ENCODE data around the gene TBCK.
A peak's percentile ranks its signal among the peaks of the same experiment; 100 is the strongest.

Gene TBCK

DNA sequence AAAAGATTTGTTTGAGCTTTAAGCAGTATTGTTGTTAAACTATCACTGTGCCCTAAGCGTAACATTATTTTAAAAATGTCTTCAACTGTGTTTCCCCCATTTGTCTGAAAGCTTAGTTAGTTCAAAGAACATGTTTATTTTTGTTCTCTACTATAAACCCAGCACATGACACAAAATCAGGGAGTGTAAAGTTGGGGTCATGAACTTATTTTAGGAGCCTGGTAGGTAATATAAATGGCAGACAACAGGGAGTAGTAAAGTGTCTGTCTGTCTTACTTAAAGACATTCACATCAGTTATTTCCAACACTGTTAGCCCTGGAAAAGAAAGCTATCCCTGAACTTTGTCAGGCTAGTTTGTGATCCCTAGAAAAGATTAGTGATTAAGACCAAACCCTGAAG lies 4.2 kb upstream of the TBCK start:
- no peak for DNase-seq

DNA sequence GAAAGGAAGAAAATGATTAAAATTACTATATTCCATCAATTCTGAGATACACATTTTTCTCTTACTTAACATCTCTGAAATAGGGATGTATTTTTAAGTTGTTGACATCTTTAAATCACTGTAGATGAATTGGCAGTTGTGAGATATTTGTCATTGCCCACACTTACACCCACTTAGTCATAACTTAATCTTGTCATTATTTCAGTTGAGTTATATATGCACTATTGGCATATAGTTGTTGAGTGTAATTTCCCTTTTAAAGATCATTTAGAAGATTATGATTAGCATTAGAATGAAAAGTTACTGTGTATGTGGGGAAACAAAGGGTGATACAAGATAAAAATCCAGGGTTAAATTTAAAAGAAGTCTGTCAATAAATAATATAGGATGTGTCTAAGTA lies 2.5 kb upstream of the TBCK start:
- DNase-seq = no peak

DNA sequence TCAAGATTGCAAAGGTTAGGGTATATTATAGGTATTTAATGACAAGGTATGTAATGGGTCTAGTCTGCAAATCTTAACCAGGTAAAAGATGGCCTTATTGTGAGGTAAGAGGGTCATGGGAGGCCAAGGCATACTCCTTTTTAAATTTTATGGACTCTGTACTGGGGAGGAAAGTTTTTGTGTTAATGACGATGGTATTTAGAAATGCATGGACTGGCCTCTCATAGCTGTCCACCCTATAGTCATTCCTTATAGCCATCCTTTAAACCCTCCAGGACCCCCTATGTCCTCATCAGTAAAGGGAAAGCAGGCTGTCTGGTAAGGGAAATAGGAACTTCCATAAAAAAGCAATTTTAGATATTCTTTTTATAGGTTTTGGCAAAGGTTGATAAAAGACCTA lies 1.8 kb upstream of the TBCK start:
- DNase-seq = no peak

DNA sequence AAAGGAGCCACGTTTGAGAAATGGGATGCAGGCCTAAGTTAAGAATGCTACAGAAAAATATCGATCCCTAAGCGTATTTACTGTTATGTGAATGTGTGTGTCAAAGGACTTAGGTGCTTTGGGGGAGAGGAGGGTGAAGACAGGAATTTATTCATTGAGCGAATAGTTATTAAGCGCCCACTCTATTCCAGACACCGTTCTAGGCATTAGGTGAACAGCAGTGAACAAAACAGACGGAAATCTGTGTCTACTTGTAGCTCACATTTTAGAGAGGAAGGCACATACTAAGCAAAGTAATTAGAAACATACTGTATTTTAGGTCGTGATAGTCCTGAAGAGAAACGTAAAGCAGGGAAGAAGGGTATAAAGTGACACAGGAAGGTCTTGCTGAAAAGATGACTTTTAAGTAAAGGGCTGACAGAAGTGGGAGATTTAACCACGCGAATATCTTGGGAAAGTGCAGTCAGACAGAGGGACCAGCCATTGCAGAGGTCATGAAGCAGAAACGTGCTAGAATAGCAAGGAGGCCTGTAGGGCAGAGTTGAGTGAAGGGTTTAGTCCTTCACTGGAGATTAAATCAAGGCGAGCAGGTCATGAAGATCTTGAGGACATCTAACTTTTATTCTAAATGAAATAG lies 882 bp upstream of the TBCK start:
- DNase-seq = peak; percentile 17

DNA sequence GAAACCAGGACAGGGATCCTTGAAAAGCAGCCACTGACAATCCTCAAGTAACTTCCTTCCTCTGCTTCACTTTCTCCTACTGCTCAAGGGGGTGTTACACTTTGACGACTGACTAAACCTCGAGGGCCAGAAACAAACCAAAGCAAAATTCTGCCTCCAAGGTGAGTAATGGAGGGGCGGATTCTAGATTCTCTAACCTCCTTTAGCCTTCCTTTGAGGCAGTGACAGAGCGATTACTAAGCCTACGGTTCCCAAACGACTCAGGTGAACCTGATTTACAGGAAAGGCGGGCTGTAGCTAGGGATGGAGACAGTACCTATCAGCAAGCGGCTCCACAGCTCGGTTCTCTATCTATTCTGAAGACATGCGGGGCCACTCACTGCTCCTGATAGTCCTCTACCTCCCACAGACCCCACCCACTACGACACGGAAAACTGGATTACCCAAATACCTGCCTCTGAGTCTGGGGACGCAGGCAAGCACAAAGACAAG lies 487 bp downstream of the TBCK start:
- DNase-seq = peak; percentile 53

DNA sequence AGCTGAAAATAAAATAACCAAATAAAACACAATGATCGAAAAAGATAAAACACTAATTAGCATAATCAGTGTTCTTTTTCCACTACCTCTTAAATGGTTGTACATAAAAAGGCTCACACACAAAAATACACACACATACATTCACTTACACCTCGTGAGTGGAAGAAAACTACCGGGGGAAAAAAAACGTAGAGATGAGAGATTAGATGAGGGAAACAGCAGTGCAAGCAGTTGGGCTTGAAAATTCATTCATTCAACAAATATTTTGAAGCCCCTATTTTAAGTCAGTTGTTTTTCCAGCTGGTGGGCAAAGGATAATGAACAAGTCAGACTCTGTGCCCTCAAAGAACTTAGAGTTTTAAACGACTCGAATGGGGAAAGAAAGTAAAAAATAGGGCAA lies 1.0 kb downstream of the TBCK start:
- DNase-seq = no peak

DNA sequence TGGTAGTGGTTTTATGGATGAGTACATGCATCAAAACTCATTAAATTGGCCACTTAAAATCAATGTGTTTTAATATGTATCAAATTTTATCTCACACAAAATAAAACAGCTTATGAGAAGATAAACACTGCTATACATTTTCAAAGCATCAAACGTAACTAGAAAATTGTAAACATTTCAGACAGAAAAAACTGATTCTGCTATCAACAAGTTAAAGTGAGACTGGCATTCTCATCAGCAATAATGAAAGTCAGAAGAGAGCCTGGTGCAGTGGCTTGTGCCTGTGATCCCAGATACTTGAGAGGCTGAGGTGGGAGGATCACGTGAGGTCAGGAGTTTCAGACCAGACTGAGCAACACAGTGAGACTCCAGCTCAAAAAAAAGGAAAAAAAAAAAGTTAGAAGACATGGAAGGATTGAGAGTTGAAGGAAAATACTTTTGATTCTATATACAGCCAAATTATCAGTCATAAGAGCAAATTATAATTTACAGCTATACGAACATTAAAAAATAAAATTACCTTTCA lies 2.9 kb downstream of the TBCK start:
- no peak for DNase-seq

DNA sequence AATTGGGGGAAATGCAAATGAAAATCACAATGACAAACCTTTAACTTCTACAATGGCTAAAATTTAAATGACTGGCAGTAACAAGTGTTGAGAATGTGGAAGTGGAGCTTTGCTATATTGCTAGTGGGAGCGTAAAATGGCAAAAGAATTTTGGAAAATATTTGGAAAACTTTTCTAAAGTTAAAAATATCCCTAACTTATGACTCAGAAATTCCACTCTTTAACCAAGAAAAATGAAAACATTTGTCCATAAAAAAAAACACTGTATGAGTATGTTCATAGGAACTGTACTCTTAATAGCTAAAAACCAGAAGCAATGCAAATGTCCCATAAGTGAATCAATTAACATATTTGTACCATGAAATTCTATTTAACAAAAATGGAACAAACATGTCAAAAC lies 3.6 kb downstream of the TBCK start:
- no peak for DNase-seq

DNA sequence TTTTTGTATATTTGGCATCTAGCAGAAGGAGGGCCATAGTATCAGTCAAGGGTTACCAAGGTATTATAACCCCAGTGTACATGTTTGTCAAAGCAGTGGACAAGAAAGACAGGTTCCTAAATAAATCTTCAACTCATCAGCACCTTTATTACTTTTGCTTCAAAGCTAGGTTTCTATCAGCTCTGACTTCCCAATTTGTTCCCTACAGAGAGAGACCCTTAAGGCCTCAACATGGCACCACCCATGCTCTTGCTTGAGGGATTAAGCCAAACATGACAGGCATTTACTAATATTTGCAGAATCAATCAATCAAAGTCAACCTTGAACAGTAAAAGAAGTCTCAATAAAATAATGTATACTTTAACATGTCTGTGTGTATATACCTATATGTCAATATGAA lies 9.4 kb downstream of the TBCK start:
- DNase-seq = no peak

DNA sequence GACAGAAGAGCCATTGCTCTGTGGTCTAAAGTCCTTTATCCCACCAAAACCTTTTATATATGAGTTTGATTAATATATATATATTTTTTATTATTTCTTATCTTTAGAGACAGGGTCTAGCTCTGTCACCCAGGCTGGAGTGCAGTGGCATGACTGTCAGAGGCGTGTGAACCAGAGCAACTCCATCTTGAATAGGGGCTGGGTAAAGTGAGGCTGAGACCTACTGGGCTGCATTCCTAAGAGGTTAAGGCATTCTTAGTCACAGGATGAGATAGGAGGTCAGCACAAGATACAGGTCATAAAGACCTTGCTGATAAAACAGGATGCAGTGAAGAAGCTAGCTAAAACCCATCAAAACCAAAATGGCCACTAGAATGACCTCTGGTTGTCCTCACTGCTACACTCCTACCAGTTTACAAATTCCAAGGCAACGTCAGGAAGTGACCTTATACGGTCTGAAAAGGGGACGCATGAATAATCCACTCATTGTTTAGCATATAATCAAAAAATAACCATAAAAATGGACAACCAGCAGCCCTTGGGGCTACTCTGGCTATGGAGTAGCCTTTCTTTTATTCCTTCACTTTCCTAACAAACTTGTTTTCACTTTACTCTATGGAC lies 10.5 kb downstream of the TBCK start:
- no peak for DNase-seq

DNA sequence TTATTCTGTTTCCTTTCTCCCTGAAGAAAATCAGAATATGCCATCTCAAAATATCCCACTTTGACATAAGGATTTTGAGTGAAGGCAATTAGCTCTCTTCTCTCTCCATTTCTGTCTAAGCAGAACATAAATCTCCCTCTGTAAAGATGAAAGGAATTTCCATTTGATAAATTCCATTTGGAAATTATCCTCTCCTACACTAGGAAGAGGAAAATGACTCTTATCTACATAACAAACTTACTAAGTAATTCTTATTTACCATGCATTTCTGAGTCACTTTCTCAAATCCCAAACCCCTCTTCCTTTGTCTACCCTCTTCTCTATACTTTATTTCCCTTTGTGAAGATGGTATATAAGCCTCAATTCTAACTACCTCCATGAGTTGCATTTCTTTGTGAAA lies 11.4 kb downstream of the TBCK start:
- DNase-seq = no peak

DNA sequence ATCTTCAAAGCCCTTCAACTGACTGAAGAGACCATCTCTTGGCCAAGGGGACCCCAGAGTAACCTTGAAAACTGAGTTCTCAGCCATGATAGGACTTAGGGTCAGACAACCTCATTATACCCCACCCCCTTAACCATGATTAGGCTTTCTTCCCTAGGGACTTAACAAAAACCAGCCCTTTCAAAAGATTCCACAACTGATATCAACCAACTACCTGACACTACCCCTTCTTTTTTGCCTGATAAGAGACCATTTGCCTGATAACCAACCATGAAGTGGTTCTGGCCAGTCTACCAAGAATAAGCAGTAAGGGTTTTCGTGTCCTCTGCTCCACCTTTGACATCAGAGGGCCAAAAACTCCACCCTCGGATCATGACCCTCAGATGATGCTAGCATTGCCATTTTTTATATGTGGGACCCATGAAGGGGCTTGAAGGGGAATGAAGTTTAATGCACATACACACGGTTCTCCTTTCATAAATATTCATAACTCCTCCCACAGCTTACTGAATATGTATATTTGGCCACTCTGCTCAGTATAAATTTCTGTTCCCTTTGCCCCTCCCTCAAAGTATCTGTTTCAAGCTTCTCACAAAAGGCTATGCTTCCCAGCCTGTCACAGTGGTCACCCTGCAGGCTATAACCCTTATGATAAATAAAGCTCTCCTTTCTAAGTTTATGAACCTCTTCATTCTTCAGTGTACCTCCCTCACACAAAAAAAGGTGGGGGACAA lies 12.3 kb downstream of the TBCK start:
- DNase-seq = no peak

DNA sequence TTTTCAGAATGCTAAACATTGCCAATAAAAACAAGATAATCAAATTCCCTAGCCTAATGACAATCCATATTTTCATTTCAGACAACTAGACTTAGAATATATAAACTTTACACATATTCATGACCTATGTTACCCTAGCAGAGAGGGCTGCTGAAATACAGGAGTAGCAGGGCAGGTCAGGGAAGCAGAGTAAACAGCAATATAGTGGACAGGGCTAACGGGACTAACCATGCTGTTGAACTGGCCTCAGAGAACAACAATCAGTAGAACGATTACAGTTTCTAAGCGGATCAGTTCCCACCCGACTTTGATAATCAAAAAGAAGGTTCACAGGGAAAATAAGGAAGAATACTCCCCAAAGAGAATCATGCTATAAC lies 14.0 kb downstream of the TBCK start:
- no peak for DNase-seq

DNA sequence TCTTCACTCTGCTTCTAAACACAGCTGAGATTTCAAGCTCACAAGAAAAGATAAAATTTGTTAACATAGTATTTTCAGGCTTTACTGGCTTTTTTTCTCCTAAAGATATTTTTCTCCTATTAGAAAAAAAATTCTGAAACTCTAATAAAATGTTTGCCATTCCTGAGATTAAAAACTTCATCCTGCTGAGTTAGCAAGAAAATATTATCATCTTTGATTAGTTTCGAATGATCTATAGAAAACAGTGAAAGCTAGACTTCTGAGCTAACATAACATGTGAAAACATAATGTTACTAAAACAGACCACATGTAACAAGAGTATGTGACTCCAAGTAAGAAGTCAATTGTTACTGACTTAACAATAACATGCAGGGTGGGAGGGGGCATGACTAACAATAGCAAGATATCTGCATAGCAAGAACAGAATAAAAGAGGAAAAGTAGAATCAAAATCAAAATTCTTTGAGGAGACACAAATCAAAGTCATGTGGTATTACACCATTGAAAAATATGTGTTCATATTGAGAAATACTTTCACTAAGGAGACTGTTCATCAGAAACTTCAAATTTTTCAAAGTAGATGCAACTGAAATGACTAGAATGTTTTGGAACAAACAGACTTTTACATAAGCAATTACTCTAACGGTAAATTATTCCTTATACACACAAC lies 14.5 kb downstream of the TBCK start:
- no peak for DNase-seq

DNA sequence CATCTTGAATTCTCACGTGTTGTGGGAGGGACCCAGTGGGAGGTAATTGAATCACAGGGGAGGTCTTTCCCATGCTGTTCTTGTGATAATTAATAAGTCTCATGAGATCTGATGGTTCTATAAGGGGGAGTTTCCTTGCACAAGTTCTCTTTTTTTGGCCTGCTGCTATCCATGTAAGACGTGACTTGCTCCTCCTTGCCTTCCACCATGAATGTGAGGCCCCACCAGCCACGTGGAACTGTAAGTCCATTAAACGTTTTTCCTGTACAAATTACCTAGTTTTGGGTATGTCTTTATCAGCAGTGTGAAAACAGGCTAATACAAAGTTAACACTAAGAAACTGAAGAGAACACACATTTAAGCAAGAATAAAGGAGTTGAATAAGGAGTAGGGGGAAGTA lies 16.0 kb downstream of the TBCK start:
- DNase-seq = no peak

DNA sequence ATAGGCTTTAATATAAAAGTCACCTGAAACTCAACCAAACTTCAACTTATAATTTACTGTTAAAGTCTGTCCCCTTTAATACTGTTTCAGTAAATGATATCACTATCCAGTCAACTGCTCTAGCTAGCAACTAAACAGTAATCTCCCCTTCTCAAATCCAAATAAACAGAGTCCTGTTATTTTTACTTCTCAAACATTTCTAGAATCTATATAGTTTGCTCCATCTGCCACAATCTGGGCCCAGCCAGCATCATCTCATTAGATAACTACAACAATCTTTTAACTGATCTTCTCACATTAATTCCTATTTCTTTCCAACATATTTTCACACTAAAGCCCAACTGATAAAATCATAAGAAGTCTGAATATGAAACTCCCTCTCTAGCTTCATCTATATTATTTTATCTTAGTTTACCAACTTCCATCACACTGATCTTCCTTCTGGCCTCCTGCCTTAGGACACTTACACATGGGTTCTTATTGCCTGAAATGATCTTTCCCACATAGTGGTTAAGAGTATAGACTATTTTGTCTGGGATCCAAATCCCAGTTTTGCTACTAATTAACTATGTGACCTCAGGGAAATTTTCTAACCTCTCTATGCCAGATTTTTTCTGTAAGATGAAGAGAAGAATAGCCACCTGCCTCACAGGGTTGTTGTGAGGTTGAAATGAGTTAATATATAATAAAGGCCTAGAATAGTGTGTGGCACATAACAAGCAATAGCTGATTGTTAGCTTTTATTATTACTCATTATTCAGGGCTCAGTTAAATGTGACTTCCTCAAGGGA lies 18.6 kb downstream of the TBCK start:
- no peak for DNase-seq

DNA sequence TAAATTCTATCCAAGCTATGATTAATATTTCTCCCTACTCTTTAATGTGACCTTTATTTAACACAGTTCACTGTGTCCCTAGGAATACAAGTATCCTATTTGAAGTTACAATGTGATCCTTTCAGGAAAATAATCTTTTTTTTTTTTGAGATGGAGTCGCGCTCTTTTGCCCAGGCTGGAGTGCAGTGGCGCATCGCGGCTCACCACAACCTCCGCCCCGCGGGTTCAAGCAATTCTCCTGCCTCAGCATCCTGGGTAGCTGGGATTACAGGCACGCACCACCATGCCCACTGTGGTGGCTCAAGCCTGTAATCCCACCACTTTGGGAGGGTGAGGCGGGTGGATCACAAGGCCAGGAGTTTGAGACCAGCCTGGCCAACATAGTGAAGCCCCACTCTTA lies 21.9 kb downstream of the TBCK start:
- DNase-seq = no peak

DNA sequence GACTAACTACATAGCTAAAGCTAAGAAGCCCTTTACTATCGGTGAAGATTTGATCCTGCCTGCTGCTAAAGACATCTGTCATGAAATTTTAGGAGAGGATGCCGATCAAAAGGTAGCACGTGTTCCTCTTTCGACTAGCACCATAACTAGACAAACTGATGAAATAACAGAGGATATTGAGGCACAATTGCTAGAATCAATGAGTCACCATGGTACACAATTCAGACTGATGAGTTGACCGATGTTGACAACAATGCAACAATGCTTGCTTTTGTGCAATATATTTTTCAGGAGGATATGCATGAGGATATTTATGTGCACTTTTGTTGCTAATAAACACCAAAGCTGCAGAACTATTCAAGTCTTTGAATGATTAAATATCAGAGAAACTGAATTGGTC lies 24.3 kb downstream of the TBCK start:
- DNase-seq = no peak

DNA sequence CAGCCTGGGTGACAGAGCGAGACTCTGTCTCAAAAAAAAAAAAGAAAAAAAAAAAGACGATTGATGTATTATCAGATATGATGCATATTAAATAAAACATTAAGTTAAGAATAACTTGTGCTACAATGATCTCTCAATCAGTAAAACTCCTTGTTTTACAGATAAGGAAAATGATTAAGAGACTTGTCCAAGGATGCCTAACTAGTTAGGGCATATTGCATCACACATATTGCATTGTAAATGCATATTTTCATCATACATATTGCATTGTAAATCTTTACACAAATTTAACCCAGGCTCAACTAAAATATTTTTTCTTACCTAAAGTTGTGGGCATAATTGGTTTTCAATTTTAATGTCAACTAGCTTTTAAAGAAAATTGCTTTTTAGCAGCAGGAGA lies 26.3 kb downstream of the TBCK start:
- DNase-seq = no peak

DNA sequence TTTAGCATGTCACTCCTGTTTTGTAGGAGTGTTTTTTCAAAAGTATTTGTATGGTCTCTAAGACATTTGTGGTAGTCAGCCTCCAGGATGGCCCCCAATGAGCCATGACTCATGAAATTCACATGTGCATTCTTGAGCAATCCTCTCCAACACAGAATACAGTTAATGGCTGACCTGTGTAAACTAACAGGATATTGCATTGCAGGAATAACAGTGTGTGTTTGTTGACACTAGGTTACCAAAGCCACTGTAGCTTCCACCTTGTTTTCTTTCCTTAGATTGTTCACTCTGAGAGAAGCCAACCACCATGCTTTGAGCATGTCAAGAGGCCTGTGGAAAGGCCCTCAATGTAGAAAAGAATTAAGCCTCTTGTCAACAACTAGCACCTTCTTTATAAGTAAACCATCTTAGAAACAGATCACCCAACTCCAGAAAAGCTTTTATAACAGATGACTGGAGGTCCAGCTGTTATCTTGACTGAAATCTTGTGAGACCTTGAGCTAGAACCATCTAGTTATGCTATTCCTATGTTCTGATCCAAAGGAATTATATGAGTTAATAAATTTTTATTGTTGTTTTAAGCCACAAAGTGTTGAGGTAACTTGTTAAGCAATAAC lies 28.5 kb downstream of the TBCK start:
- no peak for DNase-seq

DNA sequence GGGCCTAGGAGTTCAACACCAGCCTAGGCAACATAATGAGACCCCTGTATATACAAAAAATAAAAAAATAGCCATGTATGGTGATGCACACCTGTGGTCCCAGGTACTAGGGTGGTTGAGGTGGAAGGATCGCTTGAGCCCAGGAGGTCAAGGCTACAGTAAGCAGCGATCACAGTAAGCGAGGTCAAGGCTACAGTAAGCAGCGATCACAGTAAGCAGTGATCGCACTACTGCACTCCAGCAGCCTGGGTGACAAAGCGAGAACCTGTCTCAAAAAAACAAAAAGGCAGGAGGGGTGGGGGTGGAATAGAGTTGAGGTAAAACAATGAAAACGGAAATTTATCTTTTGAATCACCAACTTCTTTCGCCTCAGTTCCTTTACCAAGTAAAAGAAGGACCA lies 29.4 kb downstream of the TBCK start:
- no peak for DNase-seq

DNA sequence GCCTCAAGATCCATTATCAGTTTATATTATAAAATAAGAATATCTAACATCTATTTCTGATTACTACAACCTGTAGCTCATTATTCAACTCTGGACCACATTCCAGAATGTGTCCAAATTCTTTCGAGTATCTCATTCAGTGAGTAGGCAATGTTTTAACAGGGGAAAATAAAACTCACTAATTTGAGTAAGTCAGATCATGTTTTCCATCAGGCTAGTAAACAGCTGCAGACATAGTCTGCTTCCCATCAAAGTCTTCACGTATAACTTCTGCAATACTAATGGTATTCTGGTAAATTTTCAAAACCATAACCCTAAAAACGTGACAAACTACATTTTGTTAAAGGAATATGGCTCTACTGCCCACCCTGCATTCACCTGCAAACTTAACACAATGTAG lies 31.8 kb downstream of the TBCK start:
- no peak for DNase-seq
